Rectal smooth muscle tissue (tissue), 1 donor: Measurements from ENCODE around the gene USP50.
"Not testable (repeated sequence)": the region's sequence is repeated elsewhere in the genome, so short reads cannot be mapped to it uniquely, and the experiment has no call there.

ENCODE experiments used
- H3K27ac ChIP-seq: one replicate; pipeline ENCODE4 v1.7.0; 2013; ENCODE audit warnings: low read depth, low read length, inconsistent platforms
- H3K27me3 ChIP-seq: one replicate; pipeline ENCODE4 v1.7.0; 2013; ENCODE audit warnings: low read length; ENCODE audit not compliant: control insufficient read depth, insufficient read depth
- H3K36me3 ChIP-seq: one replicate; pipeline ENCODE4 v1.7.0; 2013; ENCODE audit warnings: low read length; ENCODE audit not compliant: control insufficient read depth, insufficient read depth
- H3K4me1 ChIP-seq: one replicate; pipeline ENCODE4 v1.7.0; 2013; ENCODE audit warnings: low read length; ENCODE audit not compliant: control insufficient read depth, insufficient read depth
- H3K4me3 ChIP-seq: one replicate; pipeline ENCODE4 v1.7.0; 2013; ENCODE audit warnings: low read length
- H3K9ac ChIP-seq: one replicate; pipeline ENCODE4 v1.7.0; 2013; ENCODE audit warnings: low read length

Gene USP50

DNA sequence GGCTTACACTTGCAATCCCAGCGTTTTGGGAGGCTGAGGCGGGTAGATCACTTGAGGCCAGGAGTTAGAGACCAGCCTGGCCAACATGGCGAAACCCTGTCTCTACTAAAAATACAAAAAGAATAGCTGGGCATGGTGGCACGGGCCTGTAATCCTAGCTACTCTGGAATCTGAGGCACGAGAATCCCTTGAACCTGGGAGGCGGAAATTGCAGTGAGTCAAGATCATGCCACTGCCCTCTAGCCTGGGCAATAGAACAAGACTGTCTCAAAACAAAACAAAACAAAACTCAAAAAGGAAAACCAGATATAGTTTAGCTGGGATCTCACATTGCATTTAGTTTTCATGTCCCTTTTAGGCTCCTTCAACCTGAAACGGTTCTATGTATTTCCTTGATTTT, 2.9 kb upstream of the USP50 start:
- Histone ChIP-seq H3K36me3 (no peaks in the 10 kb centered on the region), H3K9ac (no peak overlapping the region), H3K4me3 (no peak overlapping the region), H3K4me1 (no peaks in the 10 kb centered on the region), H3K27ac (no peak overlapping the region), H3K27me3 (no peaks in the 10 kb centered on the region)

DNA sequence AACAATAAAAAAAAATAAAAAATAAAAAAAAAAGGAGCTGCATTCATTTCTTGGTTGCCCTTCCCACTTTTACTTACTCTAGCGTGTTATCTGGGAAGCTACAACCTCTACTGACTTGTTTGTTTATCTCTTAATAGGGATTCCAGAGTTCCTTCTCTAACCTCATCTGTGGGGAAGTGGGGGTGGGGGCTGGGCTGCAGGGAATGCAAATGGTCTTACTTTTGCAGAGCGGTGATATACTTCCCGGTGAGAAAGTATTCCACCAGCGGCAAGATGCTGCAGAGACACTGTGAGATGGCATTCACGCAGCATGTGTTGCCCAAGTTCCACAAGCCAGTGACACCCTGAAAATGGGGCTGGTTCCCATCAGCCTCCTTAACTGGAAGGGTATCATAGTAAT, 2.1 kb downstream of the USP50 start:
- no peaks in the 10 kb centered on the region for H3K27me3 ChIP-seq
- no peaks in the 10 kb centered on the region for H3K4me1 ChIP-seq
- no peaks in the 10 kb centered on the region for H3K36me3 ChIP-seq
- no peak overlapping the region for H3K4me3 ChIP-seq
- no peak overlapping the region for H3K27ac ChIP-seq
- H3K9ac ChIP-seq = no peak overlapping the region

DNA sequence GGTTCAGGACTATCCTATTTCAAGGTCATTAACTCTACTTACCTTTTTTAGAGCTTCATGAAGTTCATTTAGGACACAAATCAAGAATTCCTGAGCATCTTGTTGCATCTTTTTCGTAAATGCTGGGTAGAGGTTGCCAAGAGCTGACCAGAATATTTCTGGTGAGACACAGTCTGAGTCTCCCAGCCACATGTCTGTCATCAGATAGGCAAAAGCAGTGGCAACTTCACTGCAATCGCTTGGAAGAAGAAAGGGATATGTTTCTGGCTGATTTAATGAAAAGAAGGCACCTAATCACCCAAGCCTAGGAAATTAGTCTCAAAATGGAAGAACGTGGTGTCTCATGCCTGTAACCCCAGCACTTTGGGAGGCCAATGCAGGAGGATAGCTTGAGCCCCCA, 2.9 kb downstream of the USP50 start:
- H3K4me3 ChIP-seq = no peak overlapping the region
- no peaks in the 10 kb centered on the region for H3K36me3 ChIP-seq
- no peaks in the 10 kb centered on the region for H3K4me1 ChIP-seq
- no peaks in the 10 kb centered on the region for H3K27me3 ChIP-seq
- H3K27ac ChIP-seq = no peak overlapping the region
- no peak overlapping the region for H3K9ac ChIP-seq

DNA sequence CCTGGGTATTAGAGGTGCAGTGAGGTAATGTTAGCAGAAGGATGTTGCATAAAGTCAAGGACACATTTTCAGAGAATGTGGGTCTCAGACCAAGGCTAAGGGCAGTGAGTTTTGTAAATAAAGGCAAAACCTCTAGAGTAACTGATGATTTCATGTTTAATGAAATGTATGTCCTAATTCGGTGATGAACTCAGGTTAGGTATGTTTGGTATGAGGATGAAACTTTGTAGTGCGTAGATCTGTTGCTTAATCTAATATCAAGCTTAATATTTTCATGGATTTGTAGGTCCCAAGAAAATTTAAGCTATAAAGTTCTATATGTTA, 3.6 kb downstream of the USP50 start:
- H3K4me3 ChIP-seq = no peak overlapping the region

DNA sequence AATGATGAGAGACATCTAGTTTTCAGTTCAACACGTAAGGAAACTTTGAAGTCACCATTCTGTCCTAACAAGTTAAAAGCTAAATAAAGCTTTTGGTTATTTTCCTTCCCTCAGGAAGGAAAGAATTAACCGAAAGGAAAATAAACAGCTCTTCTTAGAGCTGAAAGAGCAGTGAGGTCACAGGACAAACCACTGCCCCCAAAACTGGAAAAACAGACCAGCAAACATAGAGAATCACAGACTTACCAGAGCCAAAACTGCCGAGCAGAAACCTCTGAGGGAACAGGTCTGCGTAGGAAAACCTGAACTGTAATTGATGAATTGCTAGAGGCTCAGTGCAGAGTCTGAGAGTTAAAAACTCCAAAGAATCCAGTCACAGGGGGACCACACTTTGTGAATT, 14.7 kb downstream of the USP50 start:
- Histone ChIP-seq H3K4me3 (no peak overlapping the region), H3K36me3 (no peaks in the 10 kb centered on the region), H3K4me1 (no peaks in the 10 kb centered on the region), H3K9ac (no peak overlapping the region), H3K27me3 (no peaks in the 10 kb centered on the region), H3K27ac (no peak overlapping the region)

More for the DNA sequence above, 3.6 kb downstream of the USP50 start:
- H3K9ac ChIP-seq = no peak overlapping the region
- H3K36me3 ChIP-seq = no peaks in the 10 kb centered on the region
- no peak overlapping the region for H3K27ac ChIP-seq
- H3K27me3 ChIP-seq = no peaks in the 10 kb centered on the region
- H3K4me1 ChIP-seq = no peaks in the 10 kb centered on the region

DNA sequence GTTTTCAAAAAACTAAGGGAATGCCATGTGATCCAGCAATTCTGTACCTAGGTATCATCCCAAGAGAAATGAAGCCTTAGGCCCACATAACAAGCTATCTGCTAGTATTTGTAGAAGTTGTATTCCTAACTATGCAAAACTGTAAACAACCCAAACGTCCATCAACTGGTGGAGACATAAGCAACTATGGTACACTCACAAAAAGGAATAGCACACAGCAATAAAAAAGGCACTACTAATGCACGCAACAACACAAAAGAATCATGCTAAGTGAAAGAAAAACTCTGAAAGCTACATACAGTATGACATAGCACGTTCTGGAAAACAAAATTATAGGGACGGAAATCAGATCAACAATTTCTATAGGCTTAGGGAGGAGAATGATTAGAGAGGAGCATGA, 15.3 kb downstream of the USP50 start:
- Histone ChIP-seq H3K27ac (no peak overlapping the region), H3K36me3 (no peaks in the 10 kb centered on the region), H3K9ac (no peak overlapping the region), H3K4me1 (no peaks in the 10 kb centered on the region), H3K4me3 (no peak overlapping the region), H3K27me3 (no peaks in the 10 kb centered on the region)

DNA sequence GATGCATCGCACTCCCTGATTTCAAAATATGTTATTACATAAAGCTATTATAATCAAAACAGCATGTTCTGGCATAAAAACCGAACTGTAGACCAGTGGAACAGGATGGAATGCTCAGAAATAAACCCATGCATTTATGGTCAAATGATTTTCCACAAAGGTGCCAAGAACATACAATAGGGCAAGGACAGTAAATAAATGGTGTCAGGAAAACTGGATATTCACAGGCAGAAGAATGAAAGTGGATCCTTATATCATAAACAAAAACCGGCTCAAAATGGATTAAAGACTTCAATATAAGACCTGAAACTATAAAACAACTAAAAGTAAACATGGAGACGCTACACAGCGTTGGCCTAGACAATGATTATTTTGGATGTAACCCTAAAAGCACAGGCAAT, 22.6 kb downstream of the USP50 start:
- H3K27ac ChIP-seq = no peak overlapping the region
- no peaks in the 10 kb centered on the region for H3K27me3 ChIP-seq
- no peaks in the 10 kb centered on the region for H3K4me1 ChIP-seq
- H3K4me3 ChIP-seq = no peak overlapping the region
- H3K9ac ChIP-seq = no peak overlapping the region
- H3K36me3 ChIP-seq = no peaks in the 10 kb centered on the region

DNA sequence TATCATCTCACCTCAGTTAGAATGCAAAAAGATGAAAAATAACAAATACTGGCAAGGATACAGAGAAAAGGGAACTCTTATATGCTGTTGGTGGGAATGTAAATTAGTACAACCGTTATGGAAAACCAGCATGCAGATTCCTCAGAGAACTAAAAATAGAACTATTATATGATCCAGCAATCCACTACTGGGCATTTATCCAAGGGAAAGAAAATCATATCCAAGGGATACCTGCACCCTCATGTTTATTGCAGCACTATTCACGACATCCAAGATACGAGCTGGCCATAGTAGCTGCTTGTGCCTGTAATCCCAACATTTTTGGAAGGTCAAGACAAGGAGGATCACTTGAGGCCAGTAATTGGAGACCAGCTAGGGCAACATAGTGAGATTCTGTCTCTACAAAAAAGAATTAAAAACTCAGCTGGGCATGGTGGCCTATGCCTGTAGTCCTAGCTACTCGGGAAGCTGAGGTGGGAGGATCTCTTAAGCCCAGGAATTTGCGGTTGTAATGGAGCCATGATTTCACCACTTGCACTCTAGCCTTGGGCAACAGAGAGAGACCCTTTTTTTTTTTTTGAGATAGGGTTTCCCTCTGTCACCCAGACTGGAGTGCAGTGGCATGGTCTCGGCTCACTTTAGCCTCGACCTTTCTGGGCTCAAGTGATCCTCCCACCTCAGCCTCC, 26.6 kb downstream of the USP50 start:
- Histone ChIP-seq H3K4me1 (no peaks in the 10 kb centered on the region), H3K9ac (no peak overlapping the region), H3K36me3 (no peaks in the 10 kb centered on the region), H3K27ac (no peak overlapping the region), H3K4me3 (no peak overlapping the region), H3K27me3 (no peaks in the 10 kb centered on the region)

DNA sequence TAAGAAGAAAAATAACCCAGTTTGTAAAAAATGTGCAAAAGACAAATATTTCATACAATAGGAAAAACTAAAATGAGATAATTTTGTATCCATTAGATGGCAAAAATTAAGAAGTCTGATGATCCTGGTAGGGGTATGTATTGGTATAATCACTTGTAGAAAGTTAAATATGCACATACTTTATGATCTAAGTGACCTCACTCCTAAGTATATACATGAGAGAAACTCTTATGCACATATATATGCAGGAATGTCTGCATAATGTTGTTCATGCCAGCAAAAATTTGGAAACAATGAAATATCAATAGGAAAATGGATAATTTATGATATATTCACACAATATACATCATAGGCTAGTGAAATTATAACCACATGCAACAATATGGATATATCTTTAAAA, 33.5 kb downstream of the USP50 start:
- no peaks in the 10 kb centered on the region for H3K27me3 ChIP-seq
- H3K9ac ChIP-seq = no peak overlapping the region
- H3K27ac ChIP-seq = no peak overlapping the region
- H3K4me1 ChIP-seq = no peaks in the 10 kb centered on the region
- H3K36me3 ChIP-seq = no peaks in the 10 kb centered on the region
- no peak overlapping the region for H3K4me3 ChIP-seq

DNA sequence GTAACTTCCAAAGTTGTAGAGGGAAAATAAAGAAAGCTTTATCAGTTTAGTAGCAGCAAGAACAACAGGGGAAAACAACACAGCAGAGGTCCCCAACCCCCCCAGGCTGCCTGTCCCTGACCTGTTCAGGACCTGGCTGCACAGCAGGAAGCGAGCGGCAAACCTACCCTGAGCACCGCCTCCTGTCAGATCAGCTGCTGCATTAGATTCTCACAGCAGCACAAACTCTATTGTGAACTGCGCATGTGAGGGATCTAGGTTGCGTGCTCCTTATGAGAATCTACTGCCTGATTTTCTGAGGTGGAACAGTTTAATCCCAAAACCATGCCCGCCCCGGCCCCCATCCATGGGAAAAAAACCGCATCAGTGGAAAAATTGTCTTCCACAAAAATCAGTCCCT, 40.3 kb downstream of the USP50 start:
- Histone ChIP-seq H3K27me3 (no peaks in the 10 kb centered on the region), H3K36me3 (no peaks in the 10 kb centered on the region), H3K27ac (no peak overlapping the region), H3K4me3 (no peak overlapping the region), H3K9ac (no peak overlapping the region), H3K4me1 (no peaks in the 10 kb centered on the region)

DNA sequence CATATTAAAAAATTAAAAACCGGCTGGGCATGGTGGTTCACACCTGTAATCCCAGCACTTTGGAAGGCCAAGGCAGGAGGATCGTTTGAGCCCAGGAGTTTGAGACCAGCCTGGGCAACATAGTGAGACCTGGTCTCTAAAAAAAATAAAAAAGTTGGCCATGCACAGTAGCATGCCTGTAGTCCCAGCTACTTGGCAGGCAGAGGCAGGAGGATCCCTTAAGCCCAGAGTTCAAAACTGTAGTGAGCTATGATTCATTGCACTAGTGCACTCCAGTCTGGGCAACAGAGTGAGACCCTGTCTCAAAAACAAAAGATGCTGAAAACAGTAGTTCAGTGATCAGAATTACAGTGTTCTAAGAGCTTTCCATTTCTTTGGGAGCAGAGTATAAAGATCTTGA, 40.8 kb downstream of the USP50 start:
- not testable (repeated sequence) for H3K27me3 ChIP-seq, H3K36me3 ChIP-seq, H3K9ac ChIP-seq, H3K4me1 ChIP-seq, H3K27ac ChIP-seq, H3K4me3 ChIP-seq

DNA sequence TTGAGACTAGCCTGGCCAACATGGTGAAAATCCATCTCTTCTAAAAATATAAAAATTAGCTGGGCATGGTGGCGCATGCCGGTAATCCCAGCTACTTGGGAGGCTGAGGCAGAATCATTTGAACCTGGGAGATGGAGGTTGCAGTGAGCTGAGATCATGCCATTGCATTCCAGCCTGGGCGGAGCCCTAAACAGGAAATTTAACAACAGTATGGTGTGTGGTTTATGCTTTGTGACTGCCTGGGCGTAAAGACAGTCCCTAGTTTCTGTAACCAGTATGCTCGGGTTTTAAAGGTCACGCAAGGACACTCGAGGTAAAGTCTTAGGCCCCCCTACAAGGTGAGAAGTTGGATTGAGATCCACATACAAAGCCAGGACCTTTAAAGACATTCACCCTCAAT, 43.3 kb downstream of the USP50 start:
- Histone ChIP-seq H3K4me1 (no peaks in the 10 kb centered on the region), H3K9ac (no peak overlapping the region), H3K27me3 (no peaks in the 10 kb centered on the region), H3K4me3 (no peak overlapping the region), H3K36me3 (peaks cover 9% of the 10 kb centered on the region), H3K27ac (no peak overlapping the region)

DNA sequence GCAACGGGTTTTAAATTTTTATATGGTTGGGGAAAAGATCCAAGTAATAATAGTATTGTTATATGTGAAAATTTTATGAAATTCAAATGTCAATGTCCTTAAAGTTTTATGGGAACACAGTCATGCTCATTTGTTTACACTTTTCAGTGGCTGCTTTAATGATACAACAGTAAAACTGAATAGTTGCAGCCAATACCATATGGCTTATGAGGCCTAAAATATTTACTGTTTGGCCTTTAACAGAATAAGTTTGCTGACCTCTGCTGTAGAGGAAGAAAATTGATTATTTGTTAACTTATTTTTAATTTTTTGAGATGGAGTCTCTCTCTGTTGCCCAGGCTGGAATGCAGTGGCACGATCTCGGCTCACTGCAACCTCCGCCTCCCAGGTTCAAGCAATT, 44.7 kb downstream of the USP50 start:
- Histone ChIP-seq H3K9ac (no peak overlapping the region), H3K36me3 (peaks cover 15% of the 10 kb centered on the region)

More for the DNA sequence above, 44.7 kb downstream of the USP50 start:
- H3K4me3 ChIP-seq = no peak overlapping the region
- H3K4me1 ChIP-seq = no peaks in the 10 kb centered on the region
- no peaks in the 10 kb centered on the region for H3K27me3 ChIP-seq
- no peak overlapping the region for H3K27ac ChIP-seq
